ENCODE results near the gene MVD. TPM values are rescaled to one million over a fixed set of nuclear protein-coding genes. Genes with fewer than 3 reads are reported as not detected.

The MVD gene
- total and polyA plus RNA-seq, 4 donors, result 21.7 to 99.2 (median 74.7) TPM

GRCh38 chr16:88687676-88688012 lies 24.8 kb upstream of the MVD start:
- peaks cover 7 to 27% (median 19%) of the 10 kb centered on the region in 4 donors for H3K4me1 ChIP-seq (ENCODE audit: control insufficient read depth in 4 of 4, insufficient read depth in 4 of 4, low read length in 3 of 4)
- H3K36me3 ChIP-seq (ENCODE audit: control insufficient read depth in 4 of 4, insufficient read depth in 3 of 4, low read depth in 1 of 4, low read length in 3 of 4), result no peaks in the 10 kb centered on the region
- WGBS, result 74% methylated on average over 3 of the region's 3 CpGs
- H3K27me3 ChIP-seq (ENCODE audit: control insufficient read depth in 4 of 4, insufficient read depth in 4 of 4, low read length in 3 of 4), result no peaks in the 10 kb centered on the region
- no peak for DNase-seq (ENCODE audit: low spot score)
- no peaks in the 10 kb centered on the region for H3K9me3 ChIP-seq (ENCODE audit: control insufficient read depth in 4 of 4, low read length in 3 of 4)
- H3K9ac ChIP-seq (ENCODE audit: low read depth in 1 of 2, low read length in 2 of 2), result no peak overlapping the region
- no peak overlapping the region for H3K4me3 ChIP-seq (ENCODE audit: low read depth in 1 of 3, low read length in 3 of 3)
- H3K27ac ChIP-seq (ENCODE audit: low read depth in 1 of 2, low read length in 2 of 2), result no peak overlapping the region
- TF ChIP-seq, protein P1, sequence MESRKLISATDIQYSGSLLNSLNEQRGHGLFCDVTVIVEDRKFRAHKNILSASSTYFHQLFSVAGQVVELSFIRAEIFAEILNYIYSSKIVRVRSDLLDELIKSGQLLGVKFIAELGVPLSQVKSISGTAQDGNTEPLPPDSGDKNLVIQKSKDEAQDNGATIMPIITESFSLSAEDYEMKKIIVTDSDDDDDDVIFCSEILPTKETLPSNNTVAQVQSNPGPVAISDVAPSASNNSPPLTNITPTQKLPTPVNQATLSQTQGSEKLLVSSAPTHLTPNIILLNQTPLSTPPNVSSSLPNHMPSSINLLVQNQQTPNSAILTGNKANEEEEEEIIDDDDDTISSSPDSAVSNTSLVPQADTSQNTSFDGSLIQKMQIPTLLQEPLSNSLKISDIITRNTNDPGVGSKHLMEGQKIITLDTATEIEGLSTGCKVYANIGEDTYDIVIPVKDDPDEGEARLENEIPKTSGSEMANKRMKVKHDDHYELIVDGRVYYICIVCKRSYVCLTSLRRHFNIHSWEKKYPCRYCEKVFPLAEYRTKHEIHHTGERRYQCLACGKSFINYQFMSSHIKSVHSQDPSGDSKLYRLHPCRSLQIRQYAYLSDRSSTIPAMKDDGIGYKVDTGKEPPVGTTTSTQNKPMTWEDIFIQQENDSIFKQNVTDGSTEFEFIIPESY (IDR thresholded peaks at IDR 0.05), result no peak
- TF ChIP-seq GABPA (IDR thresholded peaks at IDR 0.05 in 1 of 2, conservative IDR thresholded peaks at IDR 0.05 in 1 of 2), result no peak
- TF ChIP-seq RXRA (IDR thresholded peaks at IDR 0.05), result no peak
- TF ChIP-seq, protein P2, sequence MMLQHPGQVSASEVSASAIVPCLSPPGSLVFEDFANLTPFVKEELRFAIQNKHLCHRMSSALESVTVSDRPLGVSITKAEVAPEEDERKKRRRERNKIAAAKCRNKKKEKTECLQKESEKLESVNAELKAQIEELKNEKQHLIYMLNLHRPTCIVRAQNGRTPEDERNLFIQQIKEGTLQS (IDR thresholded peaks at IDR 0.05), result no peak
- TF ChIP-seq, protein P3, sequence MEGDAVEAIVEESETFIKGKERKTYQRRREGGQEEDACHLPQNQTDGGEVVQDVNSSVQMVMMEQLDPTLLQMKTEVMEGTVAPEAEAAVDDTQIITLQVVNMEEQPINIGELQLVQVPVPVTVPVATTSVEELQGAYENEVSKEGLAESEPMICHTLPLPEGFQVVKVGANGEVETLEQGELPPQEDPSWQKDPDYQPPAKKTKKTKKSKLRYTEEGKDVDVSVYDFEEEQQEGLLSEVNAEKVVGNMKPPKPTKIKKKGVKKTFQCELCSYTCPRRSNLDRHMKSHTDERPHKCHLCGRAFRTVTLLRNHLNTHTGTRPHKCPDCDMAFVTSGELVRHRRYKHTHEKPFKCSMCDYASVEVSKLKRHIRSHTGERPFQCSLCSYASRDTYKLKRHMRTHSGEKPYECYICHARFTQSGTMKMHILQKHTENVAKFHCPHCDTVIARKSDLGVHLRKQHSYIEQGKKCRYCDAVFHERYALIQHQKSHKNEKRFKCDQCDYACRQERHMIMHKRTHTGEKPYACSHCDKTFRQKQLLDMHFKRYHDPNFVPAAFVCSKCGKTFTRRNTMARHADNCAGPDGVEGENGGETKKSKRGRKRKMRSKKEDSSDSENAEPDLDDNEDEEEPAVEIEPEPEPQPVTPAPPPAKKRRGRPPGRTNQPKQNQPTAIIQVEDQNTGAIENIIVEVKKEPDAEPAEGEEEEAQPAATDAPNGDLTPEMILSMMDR (IDR thresholded peaks at IDR 0.05; ENCODE audit: low read depth, low read length, missing input control), result no peak
- TF ChIP-seq MAX (IDR thresholded peaks at IDR 0.05), result no peak
- TF ChIP-seq FOXA2 (IDR thresholded peaks at IDR 0.05), result no peak
- TF ChIP-seq NR2F2 (IDR thresholded peaks at IDR 0.05), result no peak
- no peak for TF ChIP-seq HNF4A (conservative IDR thresholded peaks at IDR 0.05)
- TF ChIP-seq REST (IDR thresholded peaks at IDR 0.05), result no peak
- no peak for TF ChIP-seq RAD21 (IDR thresholded peaks at IDR 0.05)
- TF ChIP-seq SP1 (IDR thresholded peaks at IDR 0.05), result no peak
- TF ChIP-seq EGR1 (IDR thresholded peaks at IDR 0.05; ENCODE audit: low read depth in 2 of 2), result no peak

- DNase-seq (ENCODE audit: low spot score), result no peak
- 58% methylated on average over 10 of the region's 10 CpGs for WGBS
- Histone ChIP-seq H3K9me3 (ENCODE audit: control insufficient read depth in 4 of 4, low read length in 3 of 4) (no peaks in the 10 kb centered on the region), H3K36me3 (ENCODE audit: control insufficient read depth in 4 of 4, insufficient read depth in 3 of 4, low read depth in 1 of 4, low read length in 3 of 4) (no peaks in the 10 kb centered on the region), H3K27me3 (ENCODE audit: control insufficient read depth in 4 of 4, insufficient read depth in 4 of 4, low read length in 3 of 4) (no peaks in the 10 kb centered on the region), H3K27ac (ENCODE audit: low read depth in 1 of 2, low read length in 2 of 2) (no peak overlapping the region), H3K4me1 (ENCODE audit: control insufficient read depth in 4 of 4, insufficient read depth in 4 of 4, low read length in 3 of 4) (peaks cover 7 to 27% (median 19%) of the 10 kb centered on the region in 4 donors), H3K9ac (ENCODE audit: low read depth in 1 of 2, low read length in 2 of 2) (no peak overlapping the region), H3K4me3 (ENCODE audit: low read depth in 1 of 3, low read length in 3 of 3) (no peak overlapping the region)
- TF ChIP-seq GABPA (IDR thresholded peaks at IDR 0.05 in 1 of 2, conservative IDR thresholded peaks at IDR 0.05 in 1 of 2) (no peak), NR2F2 (IDR thresholded peaks at IDR 0.05) (no peak), EGR1 (IDR thresholded peaks at IDR 0.05; ENCODE audit: low read depth in 2 of 2) (no peak), RAD21 (IDR thresholded peaks at IDR 0.05) (no peak), HNF4G (IDR thresholded peaks at IDR 0.05) (no peak), FOXA2 (IDR thresholded peaks at IDR 0.05) (no peak), RXRA (IDR thresholded peaks at IDR 0.05) (no peak), HNF4A (conservative IDR thresholded peaks at IDR 0.05) (no peak), JUND (IDR thresholded peaks at IDR 0.05) (no peak), TAF1 (conservative IDR thresholded peaks at IDR 0.05) (no peak), MAX (IDR thresholded peaks at IDR 0.05) (no peak), YY1 (IDR thresholded peaks at IDR 0.05) (no peak), REST (IDR thresholded peaks at IDR 0.05) (no peak)
- TF ChIP-seq, protein P1 (IDR thresholded peaks at IDR 0.05), result no peak
- TF ChIP-seq, protein P2 (IDR thresholded peaks at IDR 0.05), result no peak
Measured at GRCh38 chr16:88687254-88687576, 24.3 kb upstream of the MVD start.

Measured in liver (tissue), 9 donors.